ENCODE data around the gene NAT8L.

Gene NAT8L

DNA sequence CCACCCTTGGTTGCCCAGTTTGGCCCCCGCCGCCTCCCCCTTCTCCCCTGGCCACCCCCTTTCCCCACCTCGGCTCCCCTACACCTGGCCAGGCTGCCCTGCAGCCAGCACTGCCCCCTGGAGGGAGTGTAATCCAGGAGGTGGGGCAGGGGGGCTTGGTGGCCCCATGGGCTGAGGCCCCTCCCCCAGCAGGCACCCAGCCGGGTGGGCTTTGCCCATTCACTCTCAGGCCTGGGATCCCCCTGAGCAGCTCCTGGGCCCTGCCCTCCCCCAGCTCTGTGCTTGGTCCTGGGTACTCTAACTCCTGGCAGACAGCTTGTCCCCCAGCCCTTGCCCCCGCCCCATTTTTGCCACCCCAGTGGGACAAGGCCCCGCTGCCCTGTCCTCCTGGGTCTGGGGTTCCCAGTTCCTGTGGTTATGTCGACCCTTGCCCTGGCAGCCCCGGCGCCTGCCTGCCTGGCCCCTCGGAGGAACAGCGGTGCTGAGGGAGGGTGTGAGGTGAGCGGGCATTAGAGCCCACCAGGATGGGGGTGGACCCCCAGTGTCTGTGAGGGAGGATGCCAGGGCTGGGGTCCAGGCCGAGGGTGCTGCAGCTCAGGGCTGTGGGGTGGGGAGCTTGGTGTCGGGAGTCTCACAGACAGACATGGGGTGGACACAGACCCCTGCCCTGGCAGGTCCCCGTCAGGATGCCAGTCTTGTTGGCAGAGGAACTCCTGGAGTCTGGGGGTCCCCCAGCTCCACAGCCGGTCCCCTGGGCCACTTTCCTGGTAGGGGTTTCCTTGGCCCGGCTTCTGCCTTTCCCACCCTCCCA lies 10.2 kb downstream of the NAT8L start:
- Histone ChIP-seq H3K79me2 (ENCODE audit: control insufficient read depth, insufficient read depth, low read length) (no peaks in the 10 kb centered on the region), H3K36me3 (ENCODE audit: control insufficient read depth, insufficient read depth, low read length) (no peaks in the 10 kb centered on the region), H2BK15ac (replicated peaks; ENCODE audit: low read depth) (no peak overlapping the region), H3K27me3 (ENCODE audit: insufficient read depth, low read length, poor library complexity) (no peaks in the 10 kb centered on the region), H3K23ac (ENCODE audit: low read length) (no peak overlapping the region), H3K27ac (ENCODE audit: low read depth, low read length) (no peak overlapping the region), H3K4me1 (ENCODE audit: control insufficient read depth, low read depth, low read length) (no peaks in the 10 kb centered on the region), H2BK120ac (ENCODE audit: low read depth, low read length) (no peak overlapping the region), H3K56ac (ENCODE audit: low read length) (no peak overlapping the region), H3K18ac (ENCODE audit: low read length) (no peak overlapping the region), H2BK5ac (ENCODE audit: low read length) (no peak overlapping the region), H3K9ac (ENCODE audit: low read length) (no peak overlapping the region), H3K79me1 (ENCODE audit: low read length) (no peaks in the 10 kb centered on the region), H4K5ac (ENCODE audit: low read length) (no peak overlapping the region), H3K4me3 (ENCODE audit: low read length) (no peak overlapping the region), H3K4ac (ENCODE audit: low read depth, low read length) (no peak overlapping the region), H4K8ac (ENCODE audit: low read depth, low read length) (no peak overlapping the region), H2AK5ac (ENCODE audit: low read length) (no peak overlapping the region), H3K4me2 (ENCODE audit: low read length) (no peak overlapping the region)
- DNase-seq = no peak
- WGBS (ENCODE audit: extremely low coverage, insufficient coverage, low lambda C conversion rate) = no CpG with 5 or more reads among the region's 17 CpGs

DNA sequence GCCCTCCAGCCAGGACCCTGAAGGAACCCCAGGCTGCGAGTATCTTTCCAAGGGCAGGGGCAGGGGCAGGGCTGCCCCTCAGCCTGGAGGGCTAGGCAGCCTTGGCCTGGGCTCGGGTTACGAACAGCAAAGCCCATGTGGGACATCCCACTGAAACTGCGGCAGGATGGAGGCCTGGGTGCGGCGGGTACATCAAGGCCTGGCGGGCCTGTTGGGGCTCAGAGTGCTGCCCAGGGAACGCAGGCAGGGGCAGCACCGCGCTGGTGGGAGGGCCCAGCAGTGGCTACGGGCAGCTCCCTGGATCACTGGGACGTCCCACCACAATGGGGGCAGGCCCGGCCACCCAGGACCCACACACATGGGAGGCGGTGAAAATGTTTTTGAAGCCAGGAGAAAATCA lies 10.9 kb downstream of the NAT8L start:
- H3K79me1 ChIP-seq (ENCODE audit: low read length) = no peaks in the 10 kb centered on the region
- no peak overlapping the region for H3K4me3 ChIP-seq (ENCODE audit: low read length)
- no peak overlapping the region for H4K5ac ChIP-seq (ENCODE audit: low read length)
- H2BK5ac ChIP-seq (ENCODE audit: low read length) = no peak overlapping the region
- no peak overlapping the region for H3K56ac ChIP-seq (ENCODE audit: low read length)
- no peaks in the 10 kb centered on the region for H3K4me1 ChIP-seq (ENCODE audit: control insufficient read depth, low read depth, low read length)
- H3K36me3 ChIP-seq (ENCODE audit: control insufficient read depth, insufficient read depth, low read length) = no peaks in the 10 kb centered on the region
- H2BK120ac ChIP-seq (ENCODE audit: low read depth, low read length) = no peak overlapping the region
- no peak overlapping the region for H3K27ac ChIP-seq (ENCODE audit: low read depth, low read length)
- no peak overlapping the region for H2BK15ac ChIP-seq (replicated peaks; ENCODE audit: low read depth)
- H3K79me2 ChIP-seq (ENCODE audit: control insufficient read depth, insufficient read depth, low read length) = no peaks in the 10 kb centered on the region
- H3K23ac ChIP-seq (ENCODE audit: low read length) = no peak overlapping the region
- H3K27me3 ChIP-seq (ENCODE audit: insufficient read depth, low read length, poor library complexity) = no peaks in the 10 kb centered on the region
- no peak for DNase-seq
- H3K18ac ChIP-seq (ENCODE audit: low read length) = no peak overlapping the region
- no peak overlapping the region for H2AK5ac ChIP-seq (ENCODE audit: low read length)
- no peak overlapping the region for H3K4me2 ChIP-seq (ENCODE audit: low read length)
- H3K4ac ChIP-seq (ENCODE audit: low read depth, low read length) = no peak overlapping the region
- H4K8ac ChIP-seq (ENCODE audit: low read depth, low read length) = no peak overlapping the region
- no peak overlapping the region for H3K9ac ChIP-seq (ENCODE audit: low read length)
- no CpG with 5 or more reads among the region's 14 CpGs for WGBS (ENCODE audit: extremely low coverage, insufficient coverage, low lambda C conversion rate)

DNA sequence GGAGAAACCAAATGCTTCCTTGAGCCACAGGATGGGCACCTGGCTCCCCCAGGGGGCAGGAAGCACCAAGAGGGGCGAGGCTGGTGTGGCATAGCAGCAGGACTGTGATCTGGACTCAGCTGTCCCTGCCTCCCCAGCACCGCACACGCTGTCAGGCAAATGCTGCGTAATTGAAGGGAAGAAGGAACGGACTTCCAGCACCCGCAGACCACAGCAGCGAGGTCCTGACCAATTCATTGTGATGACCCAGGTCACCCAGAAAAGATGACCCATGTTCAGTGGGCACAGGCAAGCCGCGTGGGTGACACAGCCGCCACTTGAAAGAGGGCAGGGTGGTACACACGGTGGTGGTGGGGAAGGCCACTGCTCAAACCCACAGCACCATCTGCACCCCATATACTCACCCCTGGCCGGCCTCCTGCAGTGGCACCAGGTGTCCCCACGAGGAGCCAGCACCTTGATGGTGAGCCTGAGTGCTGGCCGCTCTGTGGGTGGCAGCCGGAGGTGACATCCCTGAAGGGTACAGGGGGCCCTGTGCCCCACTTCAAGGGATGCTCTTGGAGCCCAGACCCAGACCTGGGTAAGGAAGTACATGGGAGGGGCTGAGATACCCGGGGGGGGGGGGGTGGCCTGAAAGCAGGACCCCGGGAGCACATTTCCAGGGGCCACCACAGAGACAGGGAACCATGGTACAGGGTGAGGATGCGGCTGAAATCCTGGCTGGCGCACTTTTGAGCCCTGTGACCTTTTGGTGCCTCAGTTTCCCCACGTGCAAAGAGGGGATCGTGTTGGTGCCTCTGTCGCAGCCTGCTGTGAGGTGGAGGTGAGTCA lies 11.5 kb downstream of the NAT8L start:
- no CpG with 5 or more reads among the region's 22 CpGs for WGBS (ENCODE audit: extremely low coverage, insufficient coverage, low lambda C conversion rate)
- no peak for DNase-seq
- no peak overlapping the region for H2BK120ac ChIP-seq (ENCODE audit: low read depth, low read length)

DNA sequence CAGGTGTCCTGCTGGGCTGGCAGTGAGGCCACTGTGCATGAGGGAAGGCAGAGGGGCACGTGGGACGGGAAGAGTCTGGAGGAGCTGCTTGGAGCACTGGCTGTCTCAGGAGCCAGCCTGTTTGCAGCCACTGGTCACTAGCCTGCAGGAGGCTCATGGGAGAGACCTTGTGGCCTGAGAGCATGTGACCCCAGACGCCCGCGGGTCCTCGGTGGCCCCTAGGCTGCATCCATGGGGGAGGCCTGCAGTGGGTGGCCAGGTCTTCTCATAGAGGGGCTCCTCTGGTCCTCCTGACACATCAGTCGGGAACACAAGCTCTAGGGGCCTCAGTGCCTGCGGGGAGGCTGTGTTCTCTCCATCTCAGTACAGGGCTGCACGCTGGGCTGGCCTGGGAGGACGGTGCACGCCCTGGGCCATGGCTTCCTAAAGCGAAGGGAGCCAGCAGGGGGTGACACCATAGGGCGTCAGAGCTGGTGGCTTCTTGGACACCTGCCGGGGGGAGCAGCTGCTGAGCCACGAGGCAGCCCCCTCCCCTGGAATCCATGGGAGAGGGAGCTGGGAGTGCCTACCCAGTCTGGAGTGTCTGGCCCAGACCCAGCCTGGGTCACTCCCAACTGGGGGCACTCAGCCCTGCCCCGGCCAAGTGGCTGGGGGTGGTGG lies 12.3 kb downstream of the NAT8L start:
- no peak overlapping the region for H2BK15ac ChIP-seq (replicated peaks; ENCODE audit: low read depth)
- no peaks in the 10 kb centered on the region for H3K4me1 ChIP-seq (ENCODE audit: control insufficient read depth, low read depth, low read length)
- no peak overlapping the region for H3K23ac ChIP-seq (ENCODE audit: low read length)
- no peaks in the 10 kb centered on the region for H3K27me3 ChIP-seq (ENCODE audit: insufficient read depth, low read length, poor library complexity)
- DNase-seq = no peak
- H3K56ac ChIP-seq (ENCODE audit: low read length) = no peak overlapping the region
- H3K4ac ChIP-seq (ENCODE audit: low read depth, low read length) = no peak overlapping the region
- H3K27ac ChIP-seq (ENCODE audit: low read depth, low read length) = no peak overlapping the region
- WGBS (ENCODE audit: extremely low coverage, insufficient coverage, low lambda C conversion rate) = no CpG with 5 or more reads among the region's 16 CpGs
- H3K36me3 ChIP-seq (ENCODE audit: control insufficient read depth, insufficient read depth, low read length) = no peaks in the 10 kb centered on the region
- H2AK5ac ChIP-seq (ENCODE audit: low read length) = no peak overlapping the region
- H3K9ac ChIP-seq (ENCODE audit: low read length) = no peak overlapping the region
- no peak overlapping the region for H2BK5ac ChIP-seq (ENCODE audit: low read length)
- H4K8ac ChIP-seq (ENCODE audit: low read depth, low read length) = no peak overlapping the region
- H3K79me1 ChIP-seq (ENCODE audit: low read length) = no peaks in the 10 kb centered on the region
- H3K18ac ChIP-seq (ENCODE audit: low read length) = no peak overlapping the region
- H4K5ac ChIP-seq (ENCODE audit: low read length) = no peak overlapping the region
- no peaks in the 10 kb centered on the region for H3K79me2 ChIP-seq (ENCODE audit: control insufficient read depth, insufficient read depth, low read length)
- no peak overlapping the region for H2BK120ac ChIP-seq (ENCODE audit: low read depth, low read length)
- no peak overlapping the region for H3K4me3 ChIP-seq (ENCODE audit: low read length)
- H3K4me2 ChIP-seq (ENCODE audit: low read length) = no peak overlapping the region

More for the DNA sequence above, 11.5 kb downstream of the NAT8L start:
- Histone ChIP-seq H3K4me1 (ENCODE audit: control insufficient read depth, low read depth, low read length) (no peaks in the 10 kb centered on the region), H2AK5ac (ENCODE audit: low read length) (no peak overlapping the region), H3K79me1 (ENCODE audit: low read length) (no peaks in the 10 kb centered on the region), H3K4me3 (ENCODE audit: low read length) (no peak overlapping the region), H3K23ac (ENCODE audit: low read length) (no peak overlapping the region), H3K27ac (ENCODE audit: low read depth, low read length) (no peak overlapping the region), H3K36me3 (ENCODE audit: control insufficient read depth, insufficient read depth, low read length) (no peaks in the 10 kb centered on the region), H3K4me2 (ENCODE audit: low read length) (no peak overlapping the region), H2BK15ac (replicated peaks; ENCODE audit: low read depth) (no peak overlapping the region), H3K27me3 (ENCODE audit: insufficient read depth, low read length, poor library complexity) (no peaks in the 10 kb centered on the region), H3K79me2 (ENCODE audit: control insufficient read depth, insufficient read depth, low read length) (no peaks in the 10 kb centered on the region), H3K56ac (ENCODE audit: low read length) (no peak overlapping the region), H2BK5ac (ENCODE audit: low read length) (no peak overlapping the region), H3K18ac (ENCODE audit: low read length) (no peak overlapping the region), H3K4ac (ENCODE audit: low read depth, low read length) (no peak overlapping the region), H4K5ac (ENCODE audit: low read length) (no peak overlapping the region), H3K9ac (ENCODE audit: low read length) (no peak overlapping the region), H4K8ac (ENCODE audit: low read depth, low read length) (no peak overlapping the region)

DNA sequence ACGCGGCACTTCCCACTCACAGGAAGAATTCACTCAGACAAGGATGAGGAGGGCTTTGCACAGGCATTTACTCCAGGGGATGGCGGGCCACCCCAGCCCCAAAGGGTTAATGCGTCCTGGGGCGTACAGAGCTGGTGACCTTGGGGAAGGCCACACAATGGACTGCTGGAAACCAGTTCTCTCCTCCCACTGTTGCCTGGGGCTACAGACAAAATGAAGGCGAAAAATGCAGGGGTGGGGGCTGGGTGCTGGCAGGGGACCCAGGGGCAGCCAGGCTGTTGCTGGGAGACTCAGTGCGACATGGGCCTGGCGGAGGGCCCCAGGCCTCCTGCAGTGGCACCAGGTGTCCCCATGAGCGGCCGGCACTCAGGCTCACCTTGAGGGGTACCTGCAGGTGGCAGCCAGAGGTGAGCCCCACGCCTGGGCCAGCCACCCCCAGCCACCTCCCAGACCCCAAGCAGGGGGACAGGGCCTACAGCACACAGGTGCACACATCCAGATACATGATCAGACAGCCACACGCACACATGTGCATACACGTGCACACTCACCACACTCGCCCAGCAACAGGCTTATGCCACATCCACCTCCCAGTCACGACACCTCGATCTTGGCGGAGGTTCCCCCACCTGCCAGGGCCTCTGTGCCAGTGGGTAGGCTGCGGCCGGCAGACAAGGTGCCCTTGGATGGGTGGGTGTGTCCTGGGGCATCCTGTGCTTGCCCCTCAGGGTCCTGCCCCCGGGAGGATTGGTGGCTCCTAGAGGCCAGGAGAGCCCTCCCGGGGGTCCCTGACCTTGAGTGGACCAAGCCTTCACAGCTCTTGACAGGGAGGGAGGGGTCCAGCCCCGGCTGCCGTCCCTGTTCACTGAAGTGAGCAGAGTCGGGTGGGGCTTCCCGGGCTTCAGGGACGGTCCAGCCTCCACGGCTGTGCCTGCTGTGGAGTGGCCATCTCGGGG lies 13.1 kb downstream of the NAT8L start:
- WGBS (ENCODE audit: extremely low coverage, insufficient coverage, low lambda C conversion rate) = no CpG with 5 or more reads among the region's 28 CpGs
- no peak overlapping the region for H3K27ac ChIP-seq (ENCODE audit: low read depth, low read length)
- H3K4me1 ChIP-seq (ENCODE audit: control insufficient read depth, low read depth, low read length) = no peaks in the 10 kb centered on the region

More for the DNA sequence above, 13.1 kb downstream of the NAT8L start:
- H3K79me2 ChIP-seq (ENCODE audit: control insufficient read depth, insufficient read depth, low read length) = no peaks in the 10 kb centered on the region
- H3K36me3 ChIP-seq (ENCODE audit: control insufficient read depth, insufficient read depth, low read length) = no peaks in the 10 kb centered on the region
- no peak overlapping the region for H3K56ac ChIP-seq (ENCODE audit: low read length)
- no peak overlapping the region for H3K9ac ChIP-seq (ENCODE audit: low read length)
- no peak overlapping the region for H2BK120ac ChIP-seq (ENCODE audit: low read depth, low read length)
- no peak overlapping the region for H3K4me2 ChIP-seq (ENCODE audit: low read length)
- no peaks in the 10 kb centered on the region for H3K27me3 ChIP-seq (ENCODE audit: insufficient read depth, low read length, poor library complexity)
- no peak overlapping the region for H2BK15ac ChIP-seq (replicated peaks; ENCODE audit: low read depth)
- H3K4me3 ChIP-seq (ENCODE audit: low read length) = no peak overlapping the region
- H2AK5ac ChIP-seq (ENCODE audit: low read length) = no peak overlapping the region
- H3K79me1 ChIP-seq (ENCODE audit: low read length) = no peaks in the 10 kb centered on the region
- H3K4ac ChIP-seq (ENCODE audit: low read depth, low read length) = no peak overlapping the region
- H3K18ac ChIP-seq (ENCODE audit: low read length) = no peak overlapping the region
- no peak overlapping the region for H4K8ac ChIP-seq (ENCODE audit: low read depth, low read length)
- DNase-seq = peak; percentile 51
- H4K5ac ChIP-seq (ENCODE audit: low read length) = no peak overlapping the region
- no peak overlapping the region for H3K23ac ChIP-seq (ENCODE audit: low read length)
- no peak overlapping the region for H2BK5ac ChIP-seq (ENCODE audit: low read length)
